Measurements from ENCODE around the gene PFKFB1. TPM values are rescaled to one million over a fixed set of nuclear protein-coding genes. Genes with fewer than 3 reads are reported as not detected.

The PFKFB1 gene
- total RNA-seq, 4 donors from 2014 or later = 4.7 to 54.6 (median 11.3) TPM

DNA sequence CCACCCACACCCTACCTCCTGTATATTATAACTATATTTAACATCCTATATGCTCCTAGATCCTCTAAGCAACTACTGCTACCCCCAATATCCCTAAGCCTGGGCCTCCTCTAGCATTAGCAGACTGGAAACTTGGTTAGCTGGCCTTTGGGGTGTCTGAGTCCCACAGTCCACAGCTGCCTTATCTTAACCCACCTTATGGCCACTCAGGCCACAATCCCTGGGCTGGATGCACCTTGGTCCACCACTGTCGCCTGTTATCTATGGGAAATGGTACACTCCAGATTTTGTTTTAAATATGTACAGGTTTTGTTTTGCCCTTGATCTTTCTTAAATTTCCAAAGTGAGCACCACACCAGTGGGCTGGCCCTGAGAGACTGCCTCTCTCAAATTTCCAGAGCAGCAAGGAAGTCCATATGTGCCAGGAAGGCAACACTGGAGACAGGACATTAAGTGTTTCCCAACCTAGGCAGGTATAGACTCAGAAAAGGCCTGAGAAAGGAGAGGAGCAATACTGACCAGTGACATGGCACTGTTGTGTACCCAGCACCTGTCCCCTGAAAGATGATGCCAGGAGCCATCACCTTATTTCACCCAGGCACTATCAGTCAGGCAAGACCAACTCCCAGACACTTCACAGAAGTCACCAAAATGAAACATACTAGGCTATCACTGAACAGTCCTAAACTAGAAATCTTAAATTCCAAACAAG is 921 bp downstream of the PFKFB1 start:
- no peak for TF ChIP-seq CTCF (IDR thresholded peaks at IDR 0.05; ENCODE audit: low read depth)

- no peak for TF ChIP-seq CTCF (IDR thresholded peaks at IDR 0.05; ENCODE audit: low read depth)
Observed at GRCh38 chrX:54991706-54992105, 2.3 kb downstream of the PFKFB1 start.

DNA sequence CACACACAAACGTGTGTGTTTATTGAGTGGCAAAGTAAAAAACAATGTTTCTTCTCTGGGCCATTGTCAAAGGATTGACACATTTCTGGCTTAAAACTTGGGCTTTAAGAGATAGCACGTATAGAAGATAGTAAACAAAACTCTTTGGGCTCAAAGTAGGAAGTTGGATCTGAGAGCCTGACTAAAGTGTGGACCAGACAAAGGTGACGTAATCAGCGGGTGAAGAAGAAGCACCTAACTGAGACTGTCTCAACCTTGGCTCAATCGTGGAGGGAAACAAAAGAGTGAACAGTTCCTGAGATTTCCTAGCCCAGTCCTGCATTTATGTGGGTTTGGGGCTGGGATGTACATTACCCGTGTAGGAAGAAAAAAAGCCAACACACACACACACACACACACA is 13.7 kb downstream of the PFKFB1 start:
- TF ChIP-seq CTCF (IDR thresholded peaks at IDR 0.05; ENCODE audit: low read depth) = no peak

DNA sequence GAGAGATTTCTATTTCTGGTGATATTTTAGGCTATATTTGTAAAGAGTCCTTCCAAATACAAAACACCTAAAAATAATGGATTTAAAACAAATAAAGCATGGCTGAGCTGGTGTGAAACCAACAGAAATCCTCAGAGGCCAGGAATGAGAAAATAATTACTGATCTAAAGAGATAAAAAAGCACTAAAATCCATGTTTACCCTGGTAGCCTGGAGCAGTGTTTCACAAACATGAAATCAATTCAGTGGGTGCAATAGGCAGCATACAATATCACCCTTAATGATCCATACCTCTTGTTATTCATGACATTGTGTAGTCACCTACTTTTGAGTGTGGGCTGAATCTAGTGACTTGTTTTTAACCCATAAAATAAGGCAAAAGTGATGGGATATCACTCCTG is 14.6 kb downstream of the PFKFB1 start:
- TF ChIP-seq CTCF (IDR thresholded peaks at IDR 0.05; ENCODE audit: low read depth) = no peak

DNA sequence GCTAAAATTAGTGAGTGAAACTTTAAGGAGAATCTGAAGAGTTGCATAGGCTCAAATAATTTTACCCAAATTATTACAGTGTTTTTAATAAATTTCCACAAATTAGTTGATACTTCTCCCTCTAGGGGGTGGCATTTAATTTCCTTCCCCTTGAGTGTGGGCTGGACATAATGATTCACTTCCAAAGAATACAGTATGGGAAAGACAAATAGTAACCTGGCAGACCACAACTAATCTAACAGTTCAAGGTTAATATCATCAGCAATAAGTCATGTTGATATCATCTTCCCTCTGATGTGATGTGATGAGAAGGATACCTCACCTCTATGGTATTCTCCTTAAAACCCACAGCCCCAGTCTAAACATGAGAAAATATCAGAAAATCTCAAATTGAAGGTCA is 15.5 kb downstream of the PFKFB1 start:
- TF ChIP-seq CTCF (IDR thresholded peaks at IDR 0.05; ENCODE audit: low read depth) = no peak

DNA sequence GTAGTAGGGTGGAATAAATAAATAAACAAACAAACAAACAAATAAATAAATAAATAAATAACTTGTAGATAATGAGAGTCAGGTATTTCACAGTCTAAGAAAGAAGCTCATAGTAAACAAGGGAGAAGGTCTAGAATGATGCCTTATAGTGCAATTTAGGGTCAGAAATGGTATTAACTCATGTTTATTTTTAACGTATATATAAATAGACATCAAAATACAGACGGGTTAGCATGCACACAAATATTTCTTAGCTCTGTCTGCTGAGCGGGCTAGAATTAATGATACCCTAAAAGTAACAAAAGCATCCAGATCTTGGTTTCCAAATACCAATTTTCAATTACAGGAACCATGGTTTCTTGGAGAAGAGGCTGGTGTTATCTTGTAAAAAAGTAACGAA is 16.6 kb downstream of the PFKFB1 start:
- TF ChIP-seq CTCF (IDR thresholded peaks at IDR 0.05; ENCODE audit: low read depth) = no peak

DNA sequence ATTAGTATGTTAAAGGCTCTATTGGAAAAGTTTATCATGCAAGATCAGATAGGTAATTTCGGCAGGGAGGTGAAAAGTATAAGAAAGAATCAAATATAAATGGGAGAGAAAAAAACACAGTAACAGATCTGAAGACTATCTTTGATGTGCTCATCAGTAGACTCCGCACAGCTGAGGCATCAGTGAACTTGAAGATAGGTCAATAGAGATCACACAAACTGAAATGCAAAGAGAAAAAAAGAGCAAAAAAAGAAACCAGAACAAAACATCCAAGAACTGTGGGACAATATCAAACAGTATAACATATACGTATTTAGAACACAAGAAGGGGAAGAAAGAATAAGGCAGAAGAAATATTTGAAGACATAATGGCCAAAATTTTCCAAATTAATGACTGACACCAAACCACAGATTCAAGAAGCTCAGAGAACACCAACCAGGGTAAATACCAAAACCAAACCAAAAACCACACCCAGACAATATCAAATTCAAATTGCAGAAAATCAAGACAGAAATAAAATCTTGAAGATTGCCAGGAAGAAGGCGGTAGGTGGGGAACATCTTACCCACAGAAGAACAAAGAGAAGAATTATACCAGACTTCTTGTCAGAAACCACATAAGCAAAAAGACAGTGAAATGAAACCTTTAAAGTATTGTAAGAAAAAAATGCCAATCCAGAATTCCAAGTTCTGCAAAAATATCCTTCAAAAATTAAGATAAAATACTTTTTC is 29.1 kb downstream of the PFKFB1 start:
- no peak for TF ChIP-seq CTCF (IDR thresholded peaks at IDR 0.05; ENCODE audit: low read depth)
